ENCODE data around the gene DOLPP1.
A peak's percentile ranks its signal among the peaks of the same experiment; 100 is the strongest.

The DOLPP1 gene

DNA sequence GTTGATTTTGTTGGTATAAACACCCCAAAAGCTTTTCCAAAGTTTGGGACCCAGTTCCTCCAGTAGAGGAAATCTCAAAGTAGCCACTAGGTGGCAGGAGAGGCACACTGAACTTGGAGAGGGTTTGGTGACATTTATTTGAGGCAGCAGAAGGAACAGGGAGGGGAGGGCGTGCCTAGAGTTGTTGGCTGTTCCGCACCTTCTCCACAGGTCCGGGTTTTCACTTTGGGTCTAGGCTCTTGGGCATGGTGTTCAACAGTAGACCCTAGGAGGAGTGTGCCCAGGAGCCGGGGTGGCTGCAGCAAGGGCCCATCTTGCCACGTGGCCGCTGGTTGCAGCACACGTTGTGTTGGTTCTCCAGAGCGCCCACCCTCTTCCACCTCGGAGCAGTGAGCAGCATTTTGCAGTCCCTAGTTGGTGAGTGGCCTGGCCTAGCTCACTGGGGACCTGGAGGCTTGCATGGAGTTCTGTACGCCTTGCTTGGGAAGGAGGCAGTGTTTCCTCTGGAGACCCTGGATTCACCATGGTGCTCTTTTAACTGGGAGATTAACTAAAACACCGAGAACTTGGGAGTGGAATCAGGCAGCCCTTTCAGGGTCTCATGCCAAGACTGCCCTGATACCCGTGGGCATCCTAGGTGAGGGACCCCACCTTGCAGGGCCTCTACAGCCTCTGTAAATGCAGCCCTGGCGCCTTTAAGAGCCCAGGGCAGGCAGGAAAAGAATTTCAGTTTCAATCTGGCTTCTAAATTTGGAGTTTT, 58.5 kb downstream of the DOLPP1 start:
- DNase-seq (ENCODE audit: low read depth) = peak; percentile 44

DNA sequence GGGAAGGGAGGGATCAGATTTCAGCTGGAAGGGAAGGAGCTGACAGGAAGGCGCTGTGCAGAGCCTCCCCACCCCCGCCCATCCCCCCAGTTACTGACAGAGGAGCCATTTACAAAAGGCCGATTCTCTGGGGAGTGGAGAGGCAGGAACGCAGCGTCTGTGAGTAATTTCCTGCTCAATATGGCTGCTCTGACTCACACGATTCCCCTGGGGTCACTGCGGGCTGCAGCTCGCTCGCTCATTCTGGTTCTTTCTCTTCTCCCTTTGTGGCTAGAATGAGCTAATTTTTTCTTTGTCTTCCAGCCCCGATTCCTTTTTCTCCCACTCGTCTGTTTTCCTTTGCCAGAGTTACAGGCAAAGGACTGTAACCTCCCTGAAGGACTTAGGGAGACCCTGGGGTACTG, 59.1 kb downstream of the DOLPP1 start:
- peak; percentile 31 for DNase-seq (ENCODE audit: low read depth)

All from stimulated activated CD8-positive, alpha-beta memory T cell treated with anti-CD3 and anti-CD28 coated beads, Interleukin-7, amount 100 ng/mL, for 24 hours (primary cell).